M059J (cell line): ENCODE data around the gene CLBA1. TPM values are rescaled to one million over a fixed set of nuclear protein-coding genes. Genes with fewer than 3 reads are reported as not detected.
"Not testable (repeated sequence)": the region's sequence is repeated elsewhere in the genome, so short reads cannot be mapped to it uniquely, and the experiment has no call there.

Source experiments
- DNase-seq: peaks from one replicate; pipeline ENCODE4 v3.0.0-alpha.2; 2012; ENCODE audit warnings: low read depth
- total RNA-seq: library from RNA; depleted of rRNA; stranded (reverse); fragments of >200 nt; shearing (Covaris generic); gene quantifications from 2 replicates; pipeline ENCODE4 v1.2.3, GENCODE V29; 2014

The CLBA1 gene
- total RNA-seq, 1 experiment from 2014 or later: 5.6 TPM

- DNase-seq: not testable (repeated sequence)
These were observed 37.5 kb upstream of the CLBA1 start for GRCh38 chr14:104947881-104948735.

- DNase-seq: no peak
These were observed 36.9 kb upstream of the CLBA1 start for GRCh38 chr14:104948736-104949031.

GRCh38 chr14:104949406-104949955, 36.1 kb upstream of the CLBA1 start:
- not testable (repeated sequence) for DNase-seq

GRCh38 chr14:104950021-104950420, 35.6 kb upstream of the CLBA1 start:
- DNase-seq: no peak

- DNase-seq: not testable (repeated sequence)
These were observed 34.9 kb upstream of the CLBA1 start for GRCh38 chr14:104950701-104951100.

GRCh38 chr14:104951863-104952657, 33.5 kb upstream of the CLBA1 start:
- DNase-seq: not testable (repeated sequence)

GRCh38 chr14:104953097-104953496, 32.5 kb upstream of the CLBA1 start:
- DNase-seq: no peak

GRCh38 chr14:104953896-104954656, 31.5 kb upstream of the CLBA1 start:
- no peak for DNase-seq

GRCh38 chr14:104954746-104955395, 30.7 kb upstream of the CLBA1 start:
- no peak for DNase-seq

- DNase-seq: no peak
These were observed 30.2 kb upstream of the CLBA1 start for GRCh38 chr14:104955396-104955770.

- no peak for DNase-seq
These were observed 29.2 kb upstream of the CLBA1 start for GRCh38 chr14:104956290-104956890.

GRCh38 chr14:104957146-104958113, 28.2 kb upstream of the CLBA1 start:
- DNase-seq: no peak

- no peak for DNase-seq
These were observed 21.0 kb upstream of the CLBA1 start for GRCh38 chr14:104964546-104964945.

GRCh38 chr14:104965561-104966231, 19.9 kb upstream of the CLBA1 start:
- DNase-seq: no peak

GRCh38 chr14:104966261-104966865, 19.2 kb upstream of the CLBA1 start:
- no peak for DNase-seq

GRCh38 chr14:104966981-104967385, 18.6 kb upstream of the CLBA1 start:
- no peak for DNase-seq

- no peak for DNase-seq
These were observed 18.0 kb upstream of the CLBA1 start for GRCh38 chr14:104967386-104968152.

- no peak for DNase-seq
These were observed 17.4 kb upstream of the CLBA1 start for GRCh38 chr14:104968153-104968527.
